ENCODE data around the gene CSTPP1.

- TF ChIP-seq CTCF (IDR thresholded peaks at IDR 0.05) (peak in 1 of 5 experiments; percentile 40), POLR2A (IDR thresholded peaks at IDR 0.05) (no peak), POLR2AphosphoS5 (IDR thresholded peaks at IDR 0.05) (peak; percentile 40 to 56 (median 49))
Observed at GRCh38 chr11:46916286-46917108, 20.1 kb upstream of the CSTPP1 start.
